Middle frontal gyrus (tissue), 1 donor: ENCODE data around the gene LCE1A.

Experiments
- DNase-seq: peaks from one replicate; pipeline ENCODE4 v3.0.0-alpha.2; 2015; ENCODE audit warnings: low spot score; ENCODE audit errors: extremely low spot score

Gene LCE1A

DNA sequence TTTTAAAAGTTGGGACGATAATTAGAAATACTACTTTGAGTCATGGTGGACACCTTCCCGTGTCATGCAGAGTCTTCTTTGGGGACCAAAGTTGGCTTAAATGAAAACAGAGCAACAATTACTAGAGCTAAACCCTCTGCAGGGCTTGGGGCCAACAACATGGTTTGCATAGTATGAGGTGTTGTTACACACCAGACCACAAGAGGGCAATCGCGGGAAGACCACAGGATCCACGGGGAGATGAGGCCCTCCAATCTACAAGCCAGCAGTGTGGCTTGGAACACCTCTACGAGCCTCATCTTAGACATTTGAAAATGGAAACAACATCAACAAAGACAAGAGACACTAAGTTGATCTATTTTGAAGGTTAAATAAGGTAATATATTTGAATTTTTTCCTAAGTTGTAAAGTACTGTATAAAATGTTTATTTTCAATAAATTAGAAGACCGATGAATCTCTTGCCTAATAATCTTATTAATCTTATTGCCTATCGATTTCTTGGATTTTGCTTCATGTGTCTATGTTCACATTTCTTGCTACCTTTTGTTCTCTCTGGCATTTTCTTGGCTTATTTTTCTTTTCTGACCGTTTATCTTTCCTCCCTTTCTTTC, 42.6 kb downstream of the LCE1A start:
- peak; percentile 33 for DNase-seq

DNA sequence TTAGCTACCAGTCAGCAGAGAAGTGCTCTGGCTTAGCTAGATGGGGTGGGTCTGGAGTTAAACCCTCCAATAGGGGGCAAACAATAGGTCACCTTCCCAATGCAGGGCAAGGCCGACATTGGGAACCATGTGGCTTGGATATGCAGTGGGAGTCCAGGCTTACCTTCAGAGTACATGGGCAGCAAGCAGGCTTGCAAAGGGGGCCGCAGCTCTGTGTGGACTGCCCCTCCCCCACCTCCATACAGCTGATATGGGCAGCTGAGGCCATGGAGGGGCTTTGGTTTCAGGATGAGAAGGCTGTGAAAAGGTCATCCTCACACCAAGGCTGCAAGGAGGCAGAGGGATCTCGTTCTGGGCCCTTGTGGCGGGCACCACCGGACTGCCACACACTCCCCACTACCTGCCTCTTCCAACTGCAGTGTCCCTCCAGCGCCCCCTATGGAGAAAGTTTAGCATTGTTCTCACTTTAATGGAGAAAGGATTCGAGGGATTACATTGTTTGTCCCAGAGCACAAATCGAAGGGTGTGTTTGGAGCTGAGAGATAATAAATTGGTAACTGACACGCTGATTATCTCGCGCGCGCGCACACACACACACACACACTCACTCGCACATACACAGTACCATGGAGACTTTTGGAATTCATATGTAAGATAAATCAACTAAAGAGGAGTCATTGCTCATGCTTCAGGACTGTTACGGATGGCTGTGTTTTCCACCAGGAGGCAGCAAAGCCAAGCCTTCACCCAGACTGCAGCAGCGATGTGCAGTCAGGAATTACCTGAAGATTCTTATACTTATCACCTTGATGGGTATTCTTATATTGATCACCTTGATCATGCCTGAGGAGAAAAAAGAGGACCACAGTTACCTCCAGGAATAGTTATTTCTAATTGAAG, 43.8 kb downstream of the LCE1A start:
- no peak for DNase-seq

DNA sequence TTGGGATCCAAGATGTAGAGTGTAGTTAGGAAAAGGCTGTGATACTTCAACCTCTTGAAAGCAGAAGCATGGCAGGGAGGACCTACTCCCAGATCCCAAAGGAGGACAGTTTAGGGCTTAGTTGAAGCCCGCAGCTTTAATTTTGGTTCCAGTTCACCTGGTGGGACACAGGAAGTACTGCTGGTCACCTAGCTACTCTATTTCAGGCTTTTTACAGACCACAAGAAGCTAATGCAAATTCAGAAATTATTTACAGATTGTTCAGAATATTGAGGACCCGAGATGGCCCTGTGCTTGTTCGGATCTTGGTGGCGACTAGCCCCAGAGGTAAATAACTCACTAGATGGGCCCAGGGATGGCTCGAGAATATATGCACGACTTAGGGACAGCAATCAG, 44.5 kb downstream of the LCE1A start:
- DNase-seq, result no peak

DNA sequence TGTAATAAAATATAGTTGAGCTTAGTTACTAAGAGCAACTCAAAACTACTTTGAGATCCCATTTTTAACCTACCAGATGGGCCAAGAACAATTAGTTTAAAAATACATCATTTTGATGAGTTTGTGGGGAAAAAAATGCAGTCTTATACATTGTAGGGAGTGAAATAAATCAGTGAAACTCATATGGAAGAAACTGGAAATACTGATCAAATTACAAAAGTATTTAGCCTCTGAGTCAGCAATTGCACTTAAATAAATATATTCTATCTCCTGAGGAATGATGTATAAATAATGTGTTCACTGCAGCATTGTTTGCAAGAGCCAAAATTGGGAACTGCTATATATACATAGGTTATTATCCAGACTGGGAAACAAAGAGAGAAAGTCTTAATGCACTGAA, 46.2 kb downstream of the LCE1A start:
- DNase-seq, result no peak

DNA sequence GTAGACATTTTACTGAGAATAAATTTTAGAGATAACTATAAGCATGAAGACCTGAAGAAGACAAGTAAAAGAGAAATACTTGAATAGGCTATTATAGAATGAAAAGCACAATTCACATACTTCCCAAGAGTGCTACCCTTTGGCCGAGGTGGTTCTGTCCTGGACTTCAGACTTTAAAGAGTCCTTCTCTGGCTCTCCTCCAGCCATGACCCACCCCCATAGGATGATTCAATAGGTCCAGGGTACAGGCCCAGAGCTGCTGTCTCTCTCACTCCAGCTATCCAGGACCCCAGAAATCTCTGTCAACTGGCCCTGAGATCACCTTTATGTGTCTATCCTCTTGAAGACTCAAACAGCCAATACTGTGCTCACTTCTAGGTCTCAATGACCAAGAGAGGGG, 49.6 kb downstream of the LCE1A start:
- no peak for DNase-seq
